Mesodermal cell (in vitro differentiated cells): ENCODE data around the gene DDX27.
"Not testable (repeated sequence)": the region's sequence is repeated elsewhere in the genome, so short reads cannot be mapped to it uniquely, and the experiment has no call there.

Experiments
- H3K27ac ChIP-seq: 2 replicates; pipeline ENCODE4 v1.7.0; 2013; ENCODE audit warnings: mild to moderate bottlenecking, low read depth, low read length, moderate library complexity; ENCODE audit not compliant: severe bottlenecking
- H3K36me3 ChIP-seq: 2 replicates; pipeline ENCODE4 v1.7.1; 2013; ENCODE audit warnings: mild to moderate bottlenecking, low read length, moderate library complexity; ENCODE audit not compliant: control insufficient read depth, insufficient read depth
- H3K4me1 ChIP-seq: one replicate; pipeline ENCODE4 v1.7.1; 2013; ENCODE audit warnings: mild to moderate bottlenecking, low read length; ENCODE audit not compliant: insufficient read depth, control insufficient read depth, poor library complexity, severe bottlenecking
- H3K4me3 ChIP-seq: 2 replicates; pipeline ENCODE4 v1.7.0; 2013; ENCODE audit warnings: low read length, control low read depth, mild to moderate bottlenecking; ENCODE audit not compliant: insufficient read depth, poor library complexity, severe bottlenecking; ENCODE audit errors: extremely low read depth
- H3K9me3 ChIP-seq: 2 replicates; pipeline ENCODE4 v1.7.1; 2013; ENCODE audit warnings: mild to moderate bottlenecking, low read length, moderate library complexity; ENCODE audit not compliant: control insufficient read depth
- WGBS, 2 experiments: methylation state at CpG; one replicate each; pipeline ENCODE4 v1.1.5; 2013; ENCODE audit warnings: missing lambda C conversion rate in 2 of 2; ENCODE audit not compliant: insufficient coverage in 2 of 2; 5-methylcytosine and 5-hydroxymethylcytosine counted together

The DDX27 gene

DNA sequence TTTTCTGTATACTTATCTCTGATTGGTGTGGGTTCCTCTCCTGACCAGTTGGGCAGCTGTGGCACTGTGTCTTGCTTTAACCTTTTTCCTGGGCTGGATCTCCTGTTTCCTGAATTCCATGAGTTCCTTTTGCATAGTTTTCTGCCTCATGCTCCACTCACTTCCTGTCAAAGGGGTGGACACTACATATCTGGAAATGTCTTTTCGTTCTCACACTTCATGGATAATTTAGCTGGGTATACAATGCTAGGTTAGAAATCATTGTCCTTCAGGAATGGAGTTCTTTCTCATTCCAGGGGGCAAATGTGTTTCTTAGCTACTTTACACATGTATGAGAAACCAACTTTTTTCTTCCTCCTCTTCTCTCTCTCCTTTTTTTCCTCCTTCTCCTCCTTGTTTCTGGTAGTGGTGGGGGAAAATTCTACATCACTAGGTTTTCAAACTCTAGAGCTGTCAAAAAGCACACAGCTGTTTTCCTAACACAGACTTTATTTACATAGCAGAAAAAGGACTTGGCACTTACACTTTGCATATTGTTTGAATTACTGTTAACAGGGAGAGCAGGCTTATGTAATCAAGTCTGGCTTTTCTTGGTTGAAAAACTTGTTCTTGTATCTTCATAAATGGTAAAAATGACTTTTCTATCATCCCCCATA lies 9.0 kb upstream of the DDX27 start:
- Histone ChIP-seq H3K4me1 (no peaks in the 10 kb centered on the region), H3K9me3 (peaks cover 4% of the 10 kb centered on the region), H3K36me3 (no peaks in the 10 kb centered on the region), H3K27ac (no peak overlapping the region), H3K4me3 (no peak overlapping the region)
- no CpG with 5 or more reads among the region's 1 CpG for WGBS, 2 experiments

DNA sequence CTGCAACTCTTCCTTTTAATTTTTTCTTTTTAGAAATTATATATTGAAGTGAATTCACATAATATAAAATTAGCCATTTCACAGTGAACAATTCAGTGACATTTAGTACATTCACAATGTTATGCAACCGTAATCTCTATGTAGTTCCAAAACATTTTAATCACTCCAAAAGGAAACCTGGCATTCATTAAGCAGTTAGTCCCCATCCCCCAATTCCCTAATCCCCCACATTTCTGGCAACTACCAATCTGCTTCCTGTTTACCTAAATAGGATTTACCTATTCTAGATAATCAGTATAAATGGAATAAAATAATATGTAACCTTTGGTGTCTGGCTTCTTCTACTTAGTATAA lies 8.5 kb upstream of the DDX27 start:
- Histone ChIP-seq H3K27ac (no peak overlapping the region), H3K36me3 (no peaks in the 10 kb centered on the region), H3K4me1 (no peaks in the 10 kb centered on the region), H3K9me3 (peaks cover 4% of the 10 kb centered on the region), H3K4me3 (no peak overlapping the region)
- WGBS, 2 experiments: 100% methylated on average over 1 of the region's 1 CpG; no CpG with 5 or more reads in 1 of the 2 experiments

GRCh38 chr20:49214571-49214970 lies 4.6 kb upstream of the DDX27 start:
- peaks cover 4% of the 10 kb centered on the region for H3K9me3 ChIP-seq
- no peaks in the 10 kb centered on the region for H3K36me3 ChIP-seq
- no peak overlapping the region for H3K27ac ChIP-seq
- H3K4me3 ChIP-seq: no peak overlapping the region
- H3K4me1 ChIP-seq: no peaks in the 10 kb centered on the region

DNA sequence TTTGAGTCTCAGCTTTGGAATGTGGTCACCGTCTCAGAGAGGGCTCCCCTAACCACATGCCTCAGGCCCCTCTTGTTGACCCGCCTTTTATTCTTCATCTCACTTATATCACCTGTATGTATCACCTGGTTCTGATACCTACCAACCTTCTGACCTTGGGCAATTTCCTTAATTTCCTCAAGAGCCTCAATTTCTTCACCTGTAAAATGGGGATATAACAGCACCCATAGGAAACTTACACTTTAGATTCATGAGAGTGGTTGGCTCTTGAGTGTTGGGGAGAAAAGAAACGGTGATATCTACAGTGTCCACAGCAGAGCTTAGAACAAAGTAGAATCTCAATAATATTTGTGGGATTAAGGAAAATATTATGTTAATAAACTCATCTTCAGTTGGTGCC lies 4.0 kb upstream of the DDX27 start:
- WGBS, 2 experiments: 83 to 100% methylated on average over 2 of the region's 3 CpGs
- H3K9me3 ChIP-seq: peaks cover under 1% of the 10 kb centered on the region
- H3K27ac ChIP-seq: no peak overlapping the region
- no peaks in the 10 kb centered on the region for H3K36me3 ChIP-seq
- H3K4me3 ChIP-seq: no peak overlapping the region
- peaks cover under 1% of the 10 kb centered on the region for H3K4me1 ChIP-seq

DNA sequence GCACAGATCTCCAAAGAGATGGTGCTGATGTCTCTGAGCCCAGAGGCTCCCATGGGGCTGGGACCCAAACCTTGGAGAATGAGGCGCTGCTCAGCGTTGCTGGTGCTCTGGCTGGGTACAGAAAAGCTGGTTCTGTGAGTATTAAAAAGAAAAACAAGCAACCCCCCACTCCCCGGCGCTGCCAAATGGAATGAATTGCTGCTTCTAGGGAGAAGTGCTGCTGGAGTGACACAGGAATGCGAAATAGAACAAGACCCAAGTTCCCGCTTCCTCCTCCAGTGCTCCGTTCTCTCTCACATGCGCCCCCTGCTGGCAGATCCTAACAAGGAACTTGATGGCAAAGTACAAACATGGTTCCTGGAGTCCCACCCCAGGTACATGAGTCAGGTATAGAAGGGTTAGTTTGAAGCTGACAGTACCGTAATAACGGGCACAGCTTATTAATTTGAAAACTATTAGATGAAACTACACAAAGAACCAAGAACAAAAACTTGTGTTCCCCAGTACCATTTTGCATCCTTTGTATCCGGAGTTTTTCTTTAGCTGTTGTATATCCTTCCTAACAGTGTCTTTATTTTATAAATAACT lies 2.1 kb upstream of the DDX27 start:
- peaks cover 5% of the 10 kb centered on the region for H3K4me1 ChIP-seq
- 20% methylated on average over 3 of the region's 11 CpGs; no CpG with 5 or more reads in 1 of the 2 experiments for WGBS, 2 experiments
- no peak overlapping the region for H3K27ac ChIP-seq
- peaks cover 13% of the 10 kb centered on the region for H3K36me3 ChIP-seq
- H3K4me3 ChIP-seq: no peak overlapping the region
- no peaks in the 10 kb centered on the region for H3K9me3 ChIP-seq

DNA sequence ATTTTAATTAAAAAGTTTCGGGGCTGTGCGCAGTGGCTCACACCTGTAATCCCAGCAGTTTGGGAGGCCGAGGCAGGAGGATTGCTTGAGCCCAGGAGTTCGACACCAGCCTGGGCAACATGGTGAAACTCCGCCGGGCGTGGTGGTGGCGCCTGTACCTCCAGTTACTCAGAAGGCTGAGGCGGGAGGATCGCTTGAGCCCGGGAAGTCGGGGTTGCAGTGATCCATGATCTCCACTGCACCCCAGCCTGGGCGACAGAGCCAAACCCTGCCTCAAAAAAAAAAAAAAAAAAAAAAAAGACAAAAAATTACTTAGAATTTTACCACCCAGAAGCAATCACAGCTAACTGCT lies 501 bp upstream of the DDX27 start:
- 54 to 63% methylated on average over 8 to 13 of the region's 13 CpGs for WGBS, 2 experiments

DNA sequence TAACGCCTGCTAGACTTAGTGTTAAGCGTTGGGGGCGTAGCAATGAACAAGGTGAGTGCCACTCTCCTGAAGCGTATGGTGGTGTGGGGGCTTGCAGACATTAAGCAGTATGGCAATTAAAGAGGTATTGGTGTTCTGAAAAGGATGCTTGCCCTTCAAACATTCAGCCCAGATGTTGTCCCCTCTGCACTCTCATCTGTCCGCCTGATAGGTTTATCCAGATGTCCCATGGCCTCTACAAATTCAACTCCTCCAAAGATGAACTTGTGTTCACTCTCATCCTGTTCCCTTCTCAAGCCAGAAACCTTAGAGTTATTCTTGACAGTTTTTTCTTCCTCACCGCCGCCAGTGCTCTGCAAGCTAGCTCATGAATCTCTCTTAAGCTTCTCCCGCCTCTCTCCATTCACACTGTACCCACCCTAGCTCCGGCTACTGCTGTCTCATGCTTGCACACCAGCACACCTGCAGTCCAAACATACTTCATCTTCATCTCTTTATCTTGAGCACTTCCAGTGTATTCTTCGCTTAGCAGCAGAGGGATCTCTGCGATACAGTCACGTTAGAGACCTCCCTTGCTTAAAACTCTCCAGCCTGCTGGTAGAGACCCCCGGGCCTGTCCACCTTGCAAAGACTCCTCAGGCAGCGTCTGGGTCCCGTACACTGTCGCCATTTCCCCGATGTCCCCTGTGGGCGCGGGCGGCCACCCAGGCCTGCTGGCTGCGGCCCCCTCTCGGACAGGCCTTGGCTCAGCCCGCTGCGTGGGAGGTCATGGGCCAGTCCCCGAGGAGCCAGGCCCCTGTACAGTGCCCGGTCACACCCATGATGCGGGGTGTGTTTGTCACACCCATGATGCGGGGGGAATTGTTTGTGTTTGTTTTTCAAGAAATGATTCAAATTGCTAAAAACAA lies 962 bp downstream of the DDX27 start:
- H3K4me1 ChIP-seq: peaks cover 5% of the 10 kb centered on the region
- peak overlapping the region; percentile 93 for H3K4me3 ChIP-seq
- peaks cover 40% of the 10 kb centered on the region for H3K36me3 ChIP-seq
- H3K9me3 ChIP-seq: no peaks in the 10 kb centered on the region
- 76% methylated on average over 21 to 22 of the region's 28 CpGs for WGBS, 2 experiments
- H3K27ac ChIP-seq: no peak overlapping the region

More for the DNA sequence above, 501 bp upstream of the DDX27 start:
- H3K4me1 ChIP-seq, H3K9me3 ChIP-seq: not testable (repeated sequence)
- H3K4me3 ChIP-seq: peak overlapping the region; percentile 93
- H3K36me3 ChIP-seq: peaks cover 26% of the 10 kb centered on the region
- H3K27ac ChIP-seq: peak overlapping the region; percentile 83

DNA sequence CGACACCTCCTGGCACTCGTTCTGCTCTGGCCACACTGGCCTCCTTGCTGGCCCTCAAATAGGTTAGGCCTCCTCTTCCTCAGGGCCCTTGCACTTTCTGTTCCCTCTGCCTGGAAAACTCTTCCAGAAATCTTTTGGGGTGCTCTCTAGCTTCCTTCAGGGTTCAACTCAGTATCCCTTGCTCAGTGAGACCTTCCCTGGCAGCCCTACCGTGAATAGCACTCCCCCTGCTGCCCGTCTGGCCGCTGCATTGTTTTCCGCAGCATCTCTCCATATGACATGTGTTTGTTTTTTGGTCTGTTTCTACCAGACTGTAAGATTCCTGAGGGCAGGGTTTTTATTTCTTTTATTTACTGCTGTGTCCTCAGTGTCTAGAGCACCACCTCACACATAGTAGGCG lies 6.7 kb downstream of the DDX27 start:
- Histone ChIP-seq H3K9me3 (no peaks in the 10 kb centered on the region), H3K4me3 (no peak overlapping the region), H3K36me3 (peaks cover 86% of the 10 kb centered on the region), H3K4me1 (peaks cover 13% of the 10 kb centered on the region), H3K27ac (no peak overlapping the region)
- 91 to 100% methylated on average over 4 to 5 of the region's 7 CpGs for WGBS, 2 experiments

- Histone ChIP-seq H3K27ac (no peak overlapping the region), H3K9me3 (no peaks in the 10 kb centered on the region), H3K4me1 (peaks cover 18% of the 10 kb centered on the region), H3K4me3 (no peak overlapping the region), H3K36me3 (peaks cover 86% of the 10 kb centered on the region)
- 96 to 98% methylated on average over 6 of the region's 9 CpGs for WGBS, 2 experiments
Observed at GRCh38 chr20:49228676-49229075, 9.5 kb downstream of the DDX27 start.

DNA sequence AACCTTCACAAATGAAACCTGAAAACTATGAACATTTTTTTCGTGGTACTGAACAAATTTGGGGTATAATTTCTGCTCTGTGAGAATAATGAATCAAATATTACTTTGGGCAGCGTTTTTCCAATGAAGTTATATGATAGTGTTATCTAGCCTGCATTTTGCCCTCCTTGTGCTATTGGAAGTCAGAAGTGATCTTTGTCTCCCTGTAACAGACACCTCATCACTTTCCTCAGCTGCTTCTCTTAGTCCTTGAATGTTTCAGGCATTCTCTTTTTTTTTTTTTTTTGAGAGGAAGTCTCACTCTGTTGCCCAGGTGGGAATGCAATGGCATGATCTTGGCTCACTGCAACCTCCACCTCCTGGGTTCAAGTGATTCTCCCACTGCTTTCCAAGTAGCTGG lies 10.2 kb downstream of the DDX27 start:
- H3K36me3 ChIP-seq: peaks cover 86% of the 10 kb centered on the region
- no peaks in the 10 kb centered on the region for H3K9me3 ChIP-seq
- WGBS, 2 experiments: 100% methylated on average over 1 of the region's 2 CpGs
- H3K27ac ChIP-seq: no peak overlapping the region
- peaks cover 18% of the 10 kb centered on the region for H3K4me1 ChIP-seq
- H3K4me3 ChIP-seq: no peak overlapping the region

- WGBS, 2 experiments: 93 to 100% methylated on average over 5 to 10 of the region's 10 CpGs
Observed at GRCh38 chr20:49230021-49230420, 10.8 kb downstream of the DDX27 start.

More at GRCh38 chr20:49230021-49230420, 10.8 kb downstream of the DDX27 start:
- H3K4me3 ChIP-seq: no peak overlapping the region
- no peaks in the 10 kb centered on the region for H3K9me3 ChIP-seq
- H3K27ac ChIP-seq: peak overlapping the region; percentile 33
- H3K4me1 ChIP-seq: peaks cover 18% of the 10 kb centered on the region
- H3K36me3 ChIP-seq: peaks cover 86% of the 10 kb centered on the region
